ENCODE results near the gene CLTCL1. TPM values are rescaled to one million over a fixed set of nuclear protein-coding genes. Genes with fewer than 3 reads are reported as not detected.

CLTCL1 gene
- total and polyA plus RNA-seq, 2 donors (not counting 1 experiment from before 2014, with no cell fraction given), result 1.0 to 5.5 TPM

- Histone ChIP-seq H2AFZ (ENCODE audit: insufficient read depth, low read depth, low read length, poor library complexity, severe bottlenecking) (no peak overlapping the region), H3K27me3 (replicated peaks in 1 of 4; ENCODE audit: control extremely low read depth in 1 of 4, control insufficient read depth in 3 of 4, insufficient read depth in 4 of 4, low read length in 3 of 4) (no peaks in the 10 kb centered on the region), H3K79me2 (ENCODE audit: control insufficient read depth, insufficient read depth, low read length) (no peaks in the 10 kb centered on the region), H4K20me1 (ENCODE audit: control insufficient read depth, insufficient read depth, low read length, poor library complexity, severe bottlenecking) (no peaks in the 10 kb centered on the region), H3K4me3 (ENCODE audit: control extremely low read depth in 1 of 5, extremely low read depth in 1 of 5, insufficient read depth in 1 of 5, low read depth in 2 of 5, low read length in 4 of 5) (no peak overlapping the region), H3K36me3 (replicated peaks in 1 of 2; ENCODE audit: control extremely low read depth in 1 of 2, control insufficient read depth in 1 of 2, extremely low read depth in 1 of 2, insufficient read depth in 2 of 2, low read length in 1 of 2) (no peaks in the 10 kb centered on the region), H3K4me2 (replicated peaks; ENCODE audit: low read depth, low read length, poor library complexity, severe bottlenecking) (no peak overlapping the region), H3K9ac (ENCODE audit: low read length) (no peak overlapping the region), H3K4me1 (ENCODE audit: control insufficient read depth in 2 of 2, insufficient read depth in 2 of 2, low read length in 2 of 2) (no peaks in the 10 kb centered on the region), H3K27ac (ENCODE audit: low read length in 2 of 2) (no peak overlapping the region), H3K9me3 (ENCODE audit: control extremely low read depth in 1 of 3, control insufficient read depth in 2 of 3, insufficient read depth in 1 of 3, low read length in 2 of 3) (peaks cover 6 to 14% (median 7%) of the 10 kb centered on the region in 3 donors)
- H3K4me1 Mint-ChIP-seq, result no peaks in the 10 kb centered on the region
- intact Hi-C loops (cut with micrococcal nuclease), result no loop called here
- no peak overlapping the region for H3K4me3 Mint-ChIP-seq
- H3K27ac Mint-ChIP-seq, result no peak overlapping the region
- POLR2A ChIA-PET, result no interaction called here
- peaks cover 3% of the 10 kb centered on the region for H3K27me3 Mint-ChIP-seq
- no CpG with 5 or more reads among the region's 1 CpG for WGBS (ENCODE audit: insufficient coverage)
- peaks cover 5% of the 10 kb centered on the region for H3K9me3 Mint-ChIP-seq (ENCODE audit: insufficient read depth)
- CTCF ChIA-PET, result interaction anchor here (0.7 to 1.0 kb wide), 3 partner anchors 15 to 207 kb away, joined by 3 to 4 read pairs (median 3); no protein-coding TSS in a partner anchor
- peak; percentile 21 for DNase-seq
- no peak for TF ChIP-seq CTCF (IDR thresholded peaks at IDR 0.05)
- TF ChIP-seq EZH2 (IDR thresholded peaks at IDR 0.05; ENCODE audit: borderline replicate concordance, insufficient read depth, low read depth, low read length, poor library complexity, severe bottlenecking), result no peak
- no peak for ATAC-seq (ENCODE audit: low read depth)
Measured at GRCh38 chr22:19270873-19271272, 20.6 kb downstream of the CLTCL1 start.

GRCh38 chr22:19266547-19267086 lies 24.9 kb downstream of the CLTCL1 start:
- ChIA-PET POLR2A (no interaction called here), CTCF (no interaction called here)
- TF ChIP-seq CTCF (IDR thresholded peaks at IDR 0.05), result no peak
- TF ChIP-seq EZH2 (IDR thresholded peaks at IDR 0.05; ENCODE audit: borderline replicate concordance, insufficient read depth, low read depth, low read length, poor library complexity, severe bottlenecking), result no peak
- H3K27me3 Mint-ChIP-seq, result peaks cover 3% of the 10 kb centered on the region
- H3K9me3 Mint-ChIP-seq (ENCODE audit: insufficient read depth), result peaks cover 6% of the 10 kb centered on the region
- H3K27ac Mint-ChIP-seq, result no peak overlapping the region
- Histone ChIP-seq H3K27me3 (replicated peaks in 1 of 4; ENCODE audit: control extremely low read depth in 1 of 4, control insufficient read depth in 3 of 4, insufficient read depth in 4 of 4, low read length in 3 of 4) (no peaks in the 10 kb centered on the region), H4K20me1 (ENCODE audit: control insufficient read depth, insufficient read depth, low read length, poor library complexity, severe bottlenecking) (no peaks in the 10 kb centered on the region), H3K9me3 (ENCODE audit: control extremely low read depth in 1 of 3, control insufficient read depth in 2 of 3, insufficient read depth in 1 of 3, low read length in 2 of 3) (peaks cover 7 to 17% (median 8%) of the 10 kb centered on the region in 3 donors), H3K9ac (ENCODE audit: low read length) (no peak overlapping the region), H3K4me3 (ENCODE audit: control extremely low read depth in 1 of 5, extremely low read depth in 1 of 5, insufficient read depth in 1 of 5, low read depth in 2 of 5, low read length in 4 of 5) (no peak overlapping the region), H2AFZ (ENCODE audit: insufficient read depth, low read depth, low read length, poor library complexity, severe bottlenecking) (no peak overlapping the region), H3K4me1 (ENCODE audit: control insufficient read depth in 2 of 2, insufficient read depth in 2 of 2, low read length in 2 of 2) (no peaks in the 10 kb centered on the region), H3K4me2 (replicated peaks; ENCODE audit: low read depth, low read length, poor library complexity, severe bottlenecking) (no peak overlapping the region), H3K79me2 (ENCODE audit: control insufficient read depth, insufficient read depth, low read length) (no peaks in the 10 kb centered on the region), H3K36me3 (replicated peaks in 1 of 2; ENCODE audit: control extremely low read depth in 1 of 2, control insufficient read depth in 1 of 2, extremely low read depth in 1 of 2, insufficient read depth in 2 of 2, low read length in 1 of 2) (no peaks in the 10 kb centered on the region), H3K27ac (ENCODE audit: low read length in 2 of 2) (no peak overlapping the region)
- H3K4me1 Mint-ChIP-seq, result no peaks in the 10 kb centered on the region
- no peak for ATAC-seq (ENCODE audit: low read depth)
- DNase-seq, result no peak
- WGBS (ENCODE audit: insufficient coverage), result no CpG with 5 or more reads among the region's 2 CpGs
- intact Hi-C loops (cut with micrococcal nuclease), result no loop called here
- H3K4me3 Mint-ChIP-seq, result no peak overlapping the region

All from B cell (primary cell).